ENCODE measurements around the gene MMP14.
"Not testable (repeated sequence)": the region's sequence is repeated elsewhere in the genome, so short reads cannot be mapped to it uniquely, and the experiment has no call there.

MMP14 gene

GRCh38 chr14:22814941-22815713 lies 21.3 kb upstream of the MMP14 start, which contains the start of gene SLC7A7:
SLC7A7 (minus strand) TSS chr14:22815435; CDS start chr14:22813398, 2,037 bp downstream.
- DNase-seq: no peak

DNA sequence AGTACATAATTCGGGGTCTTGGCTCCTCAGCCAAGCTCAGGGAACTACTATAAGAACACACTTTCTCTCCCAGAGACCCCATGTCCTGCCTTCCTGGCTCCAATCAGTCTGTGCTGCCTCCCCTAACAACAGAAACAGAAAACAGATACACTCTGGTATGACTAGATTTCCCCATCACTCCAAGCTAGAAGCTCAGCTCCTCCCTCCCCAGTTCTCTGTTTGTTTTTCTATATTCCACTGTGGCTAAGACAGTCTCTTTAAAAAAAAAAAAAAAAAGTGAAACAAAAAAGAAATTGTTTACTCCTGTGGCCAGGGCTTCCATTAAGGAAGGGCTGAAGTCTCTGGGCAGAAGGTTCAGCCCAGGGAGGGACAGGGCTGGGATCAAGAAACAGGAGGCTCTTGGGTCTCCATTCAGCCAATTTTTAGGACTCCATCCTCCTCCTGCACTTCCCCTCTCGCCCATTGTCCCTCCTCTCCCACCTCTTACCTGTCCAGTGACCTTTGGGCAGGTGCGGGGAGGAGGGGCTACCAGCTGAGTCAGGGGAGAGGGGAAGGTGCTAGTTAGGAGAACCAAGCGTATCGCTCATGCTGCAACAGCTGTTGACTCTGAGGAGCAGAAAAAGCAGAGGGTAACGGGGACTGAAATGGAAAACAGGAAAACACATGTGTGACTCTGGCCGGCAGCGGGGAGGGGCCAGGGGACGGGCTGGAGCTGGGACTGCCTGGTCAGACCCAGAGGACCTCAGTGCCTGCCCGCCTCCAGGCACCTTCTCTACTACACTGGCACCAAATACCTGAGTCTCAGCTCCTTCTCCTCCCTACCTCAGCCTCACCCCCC lies 17.0 kb upstream of the MMP14 start:
- no peak for DNase-seq

DNA sequence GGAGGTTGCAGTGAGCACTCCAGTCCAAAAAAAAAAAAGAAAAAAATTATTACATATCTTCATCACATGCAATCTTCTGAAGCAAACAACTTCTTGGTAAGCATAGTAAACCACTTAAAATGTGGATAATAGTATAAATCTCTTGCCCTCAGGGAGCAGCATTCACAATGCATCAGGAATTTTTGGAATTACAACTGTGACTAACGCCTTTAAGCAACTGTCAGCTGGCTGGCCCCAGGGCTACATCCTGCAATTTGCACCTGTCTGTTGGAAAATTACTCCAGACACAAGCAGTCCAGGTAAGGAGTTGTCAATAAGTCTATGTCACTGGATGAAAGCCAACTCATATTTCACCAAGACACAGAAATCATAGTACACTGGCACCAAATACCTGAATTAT lies 15.7 kb upstream of the MMP14 start:
- DNase-seq: no peak

- no peak for DNase-seq
Measured at GRCh38 chr14:22821193-22822015, 15.0 kb upstream of the MMP14 start.

DNA sequence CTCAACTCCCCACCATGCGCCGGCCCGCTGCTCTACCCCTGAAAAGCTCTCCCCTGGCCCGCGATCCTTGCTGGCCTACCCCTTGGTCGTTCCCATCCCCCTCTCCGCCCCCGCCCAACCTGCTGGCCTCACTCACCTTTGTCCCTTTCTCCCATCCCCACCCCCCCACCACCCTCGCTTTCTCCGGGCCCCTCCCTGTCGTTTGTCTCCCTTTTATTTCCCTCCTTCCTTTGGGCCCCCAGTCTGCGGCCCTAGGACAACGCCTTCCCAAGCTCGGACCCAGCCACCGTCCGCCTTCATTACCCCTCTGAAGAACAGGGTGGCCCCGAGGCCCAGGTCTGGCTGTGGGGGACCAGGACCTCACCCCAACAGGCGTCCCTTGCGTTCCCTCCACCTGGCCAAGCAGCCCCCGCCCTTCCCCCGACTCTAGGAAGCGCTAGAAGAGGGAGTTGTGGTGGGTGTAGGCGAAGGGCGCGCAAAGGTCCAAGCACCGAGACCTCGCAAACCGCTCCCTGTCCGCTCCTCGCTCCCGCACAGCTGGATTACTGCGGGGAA lies 14.3 kb upstream of the MMP14 start:
- DNase-seq: no peak

- DNase-seq: peak; percentile 64
Measured at GRCh38 chr14:22822571-22823098, 13.8 kb upstream of the MMP14 start.

DNA sequence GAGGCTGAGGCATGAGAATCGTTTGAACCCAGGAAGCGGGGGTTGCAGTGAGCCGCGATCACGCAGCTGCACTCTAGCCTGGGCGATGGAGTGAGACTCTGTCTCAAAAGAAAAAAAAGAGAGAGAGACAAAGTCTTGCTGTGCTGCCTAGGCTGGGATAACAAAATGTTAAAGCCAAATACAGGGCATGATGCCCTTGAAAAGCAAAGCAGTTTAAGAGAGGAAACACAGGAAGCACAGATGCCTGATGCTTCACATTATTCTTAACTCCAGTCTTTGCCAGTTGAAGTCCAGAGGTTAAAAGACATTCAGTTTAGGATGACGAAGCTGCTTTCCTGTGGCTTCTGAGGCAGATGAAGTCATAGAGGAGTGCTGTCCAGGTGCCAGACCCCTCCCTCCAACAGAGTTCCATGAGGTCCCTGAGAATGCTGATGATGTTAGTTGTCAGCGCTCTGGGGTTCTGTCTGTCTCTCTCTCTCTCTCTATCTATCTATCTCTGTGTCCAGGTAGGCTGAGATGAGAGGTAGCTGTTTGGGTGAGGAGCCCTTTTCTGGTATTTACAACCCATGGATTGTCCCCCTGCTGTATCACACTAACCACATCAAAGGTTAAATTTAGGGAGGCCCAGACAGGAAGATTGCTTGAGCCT lies 11.6 kb upstream of the MMP14 start:
- no peak for DNase-seq

- not testable (repeated sequence) for DNase-seq
Measured at GRCh38 chr14:22829076-22829660, 7.2 kb upstream of the MMP14 start.

DNA sequence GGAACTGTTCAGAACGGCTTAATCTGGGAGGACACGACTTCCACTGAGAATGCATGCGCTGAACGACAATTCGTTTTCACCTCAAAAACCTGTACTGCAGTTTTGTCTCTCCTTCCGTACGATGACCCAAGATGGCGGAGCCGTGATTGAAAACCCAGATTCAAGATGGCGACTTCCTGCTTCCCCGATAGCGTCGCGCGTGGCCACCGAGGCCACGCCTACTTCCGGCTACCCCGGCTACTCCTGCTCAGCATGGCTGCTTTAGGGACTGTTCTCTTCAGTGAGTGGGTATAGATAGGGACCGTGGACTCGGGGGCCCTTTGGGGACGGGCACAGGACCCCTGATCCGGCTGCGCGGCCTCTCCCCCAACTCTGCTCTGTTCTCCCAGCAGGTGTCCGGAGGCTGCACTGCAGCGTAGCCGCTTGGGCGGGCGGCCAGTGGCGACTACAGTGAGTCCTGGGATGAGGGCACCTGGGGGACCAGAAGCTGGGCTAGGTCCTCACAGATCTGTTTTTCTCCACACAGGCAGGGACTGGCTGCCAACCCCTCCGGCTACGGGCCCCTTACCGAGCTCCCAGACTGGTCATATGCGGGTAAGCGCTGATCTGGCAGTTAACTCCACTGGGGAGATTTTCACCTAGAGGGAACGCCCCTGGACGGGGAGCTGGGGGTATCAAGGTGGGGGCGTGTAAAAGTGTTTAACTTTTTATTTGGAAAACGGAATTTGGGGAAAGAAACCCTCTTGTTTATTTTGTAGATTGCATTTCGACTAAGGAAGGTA lies 6.5 kb upstream of the MMP14 start, which contains the start of gene MRPL52:
MRPL52 (plus strand) TSS at position 227 of the 782 bp plus-strand sequence; CDS start at position 253, 26 bp downstream.
- DNase-seq: peak; percentile 86

GRCh38 chr14:22830443-22831010 lies 5.9 kb upstream of the MMP14 start:
- DNase-seq: no peak

DNA sequence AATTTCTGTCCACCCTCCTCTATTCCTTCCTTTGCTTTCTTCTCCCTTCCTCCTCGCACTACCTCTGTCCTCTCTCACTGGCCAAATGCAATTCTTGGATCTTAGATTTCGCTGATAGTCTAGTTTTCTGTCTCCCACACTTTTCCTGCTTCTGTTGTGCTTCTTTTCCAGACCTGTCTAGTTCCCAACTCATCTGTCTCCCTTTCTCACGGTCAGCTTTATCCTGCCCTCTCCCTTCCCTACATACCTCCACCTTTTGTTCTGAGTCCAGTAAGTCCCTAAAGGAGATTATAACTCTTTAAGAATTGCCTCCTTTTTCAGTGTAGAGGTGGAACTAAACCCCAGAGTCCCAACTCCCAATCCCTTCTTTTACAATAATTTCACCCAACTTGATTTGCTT lies 880 bp upstream of the MMP14 start:
- no peak for DNase-seq

GRCh38 chr14:22837114-22837749 lies 847 bp downstream of the MMP14 start:
- no peak for DNase-seq

DNA sequence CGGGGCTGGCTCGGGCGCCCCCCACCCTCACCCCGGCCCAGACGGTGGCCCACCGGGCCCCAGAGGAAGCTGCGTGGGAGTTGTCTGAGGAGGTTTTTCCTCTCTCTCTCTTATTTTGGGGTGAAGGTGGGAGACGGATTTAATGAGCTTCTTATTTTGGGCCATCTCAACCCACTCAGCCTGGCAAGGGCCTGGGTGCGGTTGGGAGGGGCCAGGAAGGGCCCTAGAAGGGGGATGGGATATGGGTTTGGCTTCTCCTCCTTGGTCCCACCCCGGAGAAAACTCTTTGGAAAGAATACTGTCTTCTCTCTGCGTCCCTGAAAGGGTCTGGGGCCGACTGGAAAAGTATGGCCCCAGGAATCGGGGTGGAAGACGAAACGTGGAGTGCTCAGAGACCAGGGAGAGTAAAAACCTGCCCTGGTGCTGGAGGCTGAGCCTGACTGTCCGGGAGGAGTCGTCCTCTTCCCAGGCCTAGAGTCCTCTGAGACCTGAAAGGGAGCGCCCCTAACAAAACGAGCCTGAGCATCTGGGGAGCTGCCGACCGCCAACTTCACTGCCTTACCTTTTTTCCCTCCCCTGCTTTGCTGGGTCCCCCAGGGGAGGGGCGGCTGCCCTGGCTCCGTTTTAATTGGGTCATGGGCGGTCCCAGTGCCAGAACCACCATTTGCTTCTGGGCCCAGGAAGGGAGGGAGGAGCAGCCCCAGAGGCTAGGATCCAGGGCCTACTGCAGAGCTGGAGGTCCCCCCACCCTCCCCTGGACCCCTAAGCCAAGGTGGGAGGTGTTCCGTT lies 1.6 kb downstream of the MMP14 start:
- no peak for DNase-seq

DNA sequence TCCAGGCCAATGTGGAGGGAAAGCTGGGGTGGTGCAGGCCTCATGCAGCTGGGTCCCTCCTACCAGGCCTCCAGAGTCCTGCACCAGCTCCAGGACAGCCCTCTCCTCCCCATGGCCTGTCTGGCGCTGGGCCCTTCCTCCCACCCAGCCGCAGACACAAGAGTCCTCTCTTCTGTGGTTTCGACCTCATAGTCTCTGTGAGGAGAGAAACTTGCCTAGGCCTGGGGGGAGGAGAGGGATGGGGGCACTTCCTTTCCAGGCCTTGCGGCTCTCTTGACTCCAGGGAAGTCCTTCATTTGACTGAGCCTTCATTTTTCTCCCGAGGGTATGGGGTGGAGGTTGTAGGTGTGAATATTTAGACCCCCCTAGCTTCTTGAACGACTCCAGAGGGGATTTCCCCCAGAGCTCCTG lies 2.3 kb downstream of the MMP14 start:
- no peak for DNase-seq

DNA sequence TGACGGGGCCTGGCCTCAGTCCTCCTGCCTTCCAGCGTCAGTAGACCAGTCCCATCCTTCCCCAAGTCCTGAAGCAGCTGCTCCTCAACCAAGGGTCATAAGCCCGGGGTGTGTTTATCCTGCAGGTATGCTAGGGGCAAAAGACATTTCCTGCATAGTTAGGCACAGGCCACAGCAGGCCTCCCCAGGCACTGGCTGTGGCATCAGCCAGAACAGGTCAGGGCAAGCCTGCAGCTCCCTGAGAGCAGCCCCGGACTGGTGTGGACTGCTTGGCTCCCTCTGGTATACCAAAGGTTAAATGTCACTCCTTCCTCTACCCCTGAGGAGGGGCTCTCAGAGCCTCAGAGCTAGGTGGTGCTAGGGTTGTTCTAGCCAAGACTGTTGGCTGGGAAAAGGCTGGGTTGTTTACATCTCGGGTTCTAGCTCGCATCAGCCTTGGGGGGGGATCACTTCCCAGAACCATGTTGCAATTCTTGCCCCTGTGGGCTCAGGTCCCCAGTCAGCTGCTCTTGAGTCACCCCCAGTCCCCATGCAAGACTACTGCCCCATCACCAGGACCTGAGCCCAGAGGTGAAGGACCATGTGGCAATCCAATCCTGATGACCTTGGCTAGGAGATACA lies 2.9 kb downstream of the MMP14 start:
- DNase-seq: no peak

- no peak for DNase-seq
Measured at GRCh38 chr14:22841311-22841710, 4.9 kb downstream of the MMP14 start.

DNA sequence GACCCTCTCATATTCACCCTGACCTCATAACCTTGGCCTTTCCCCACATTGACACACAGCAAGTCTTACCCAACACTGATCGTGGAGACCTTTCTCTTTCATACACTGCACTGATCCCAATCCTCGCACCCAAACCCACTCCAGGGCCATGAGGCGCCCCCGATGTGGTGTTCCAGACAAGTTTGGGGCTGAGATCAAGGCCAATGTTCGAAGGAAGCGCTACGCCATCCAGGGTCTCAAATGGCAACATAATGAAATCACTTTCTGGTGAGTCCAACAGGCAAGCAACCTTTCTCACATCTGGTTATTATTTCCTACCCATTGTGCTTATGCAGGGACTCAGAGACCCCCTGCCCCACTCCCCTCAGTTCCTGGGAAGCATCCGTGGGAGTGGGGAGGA lies 5.4 kb downstream of the MMP14 start:
- DNase-seq: no peak
